ENCODE data around the gene DNAJC7.
"Not testable (repeated sequence)": the region's sequence is repeated elsewhere in the genome, so short reads cannot be mapped to it uniquely, and the experiment has no call there.

Gene DNAJC7

DNA sequence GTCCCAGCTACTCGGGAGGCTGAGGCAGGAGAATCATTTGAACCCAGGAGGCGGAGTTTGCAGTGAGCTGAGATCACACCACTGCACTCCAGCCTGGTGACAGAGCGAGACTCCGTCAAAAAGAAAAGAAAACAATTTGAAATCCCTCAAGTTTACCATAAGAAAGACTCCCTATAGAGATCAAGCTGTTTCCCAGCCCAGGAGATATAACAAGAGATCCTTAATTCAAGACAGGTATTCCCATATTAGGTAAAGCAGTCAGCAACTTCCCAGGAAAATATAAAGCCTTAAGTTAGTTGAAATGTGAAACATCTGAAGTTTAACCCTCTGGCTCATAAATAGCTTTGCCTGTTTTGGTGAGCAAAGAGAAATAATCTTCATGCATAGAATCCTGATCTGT, 4.9 kb downstream of the DNAJC7 start:
- DNase-seq (ENCODE audit: low read depth in 2 of 2): not testable (repeated sequence)

DNA sequence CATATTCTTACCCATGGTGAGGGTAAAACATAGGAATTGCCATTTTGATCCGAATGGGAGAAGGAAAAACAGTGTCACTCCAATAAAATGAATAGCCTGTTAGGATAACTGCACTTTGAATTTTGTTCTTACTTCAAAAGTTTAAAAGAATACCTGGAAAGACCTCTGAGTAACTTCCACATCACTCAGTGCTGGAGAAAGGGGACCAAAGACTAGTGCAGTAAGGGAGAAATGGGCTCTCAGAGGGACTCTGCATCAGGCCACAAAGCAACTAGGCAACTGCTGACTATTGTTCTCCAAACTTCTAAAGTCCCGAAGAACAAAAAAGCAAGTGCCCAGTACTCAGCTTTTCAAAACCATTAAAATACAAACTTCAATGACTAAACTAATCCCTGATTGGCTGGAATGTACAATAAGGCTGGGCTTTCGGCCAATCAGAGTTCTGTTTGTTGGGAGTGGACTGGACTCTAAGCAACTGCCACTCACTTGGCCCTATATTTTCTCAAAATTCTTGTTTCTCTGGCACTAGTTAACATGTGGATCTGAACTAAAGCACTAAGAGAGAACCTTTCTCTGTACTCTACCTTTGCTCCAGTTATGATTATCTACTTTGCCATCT, 6.2 kb downstream of the DNAJC7 start:
- no peak for DNase-seq (ENCODE audit: low read depth in 2 of 2)

DNA sequence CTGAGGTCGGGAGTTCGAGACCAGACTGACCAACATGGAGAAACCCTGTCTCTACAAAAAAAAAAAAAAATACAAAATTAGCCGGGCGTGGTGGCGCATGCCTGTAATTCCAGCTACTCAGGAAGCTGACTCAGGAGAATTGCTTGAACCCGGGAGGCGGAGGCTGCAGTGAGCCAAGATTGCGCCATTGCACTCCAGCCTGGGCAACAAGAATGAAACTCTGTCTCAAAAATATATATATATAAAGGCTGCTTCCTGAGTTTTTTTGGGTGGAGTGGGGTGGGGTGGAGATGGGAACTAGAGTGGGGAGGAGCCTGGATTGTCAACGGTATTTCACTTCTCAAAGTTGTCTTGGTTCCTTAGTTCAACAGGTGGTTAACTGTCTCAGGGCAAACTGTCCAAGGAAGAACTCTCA, 7.0 kb downstream of the DNAJC7 start:
- not testable (repeated sequence) for DNase-seq (ENCODE audit: low read depth in 2 of 2)

DNA sequence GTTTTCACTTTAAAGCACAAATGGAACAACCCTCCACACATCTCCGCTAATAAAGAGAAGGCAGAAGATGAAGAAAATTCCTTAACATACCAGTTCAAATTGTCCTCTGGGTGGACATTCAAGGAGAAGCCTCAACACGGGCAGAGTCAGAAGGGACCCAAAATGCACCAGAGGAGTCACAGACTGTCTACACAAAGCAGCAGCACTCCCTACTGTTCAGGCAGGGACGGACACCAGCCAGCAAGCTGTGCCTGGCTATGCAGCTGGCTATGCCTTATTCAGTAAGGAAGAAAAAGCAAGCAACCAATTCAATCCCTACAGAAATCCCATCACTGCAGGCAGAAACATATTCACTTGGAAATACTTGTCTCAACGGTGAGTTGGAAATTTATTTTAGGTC, 8.1 kb downstream of the DNAJC7 start:
- no peak for DNase-seq (ENCODE audit: low read depth in 2 of 2)

DNA sequence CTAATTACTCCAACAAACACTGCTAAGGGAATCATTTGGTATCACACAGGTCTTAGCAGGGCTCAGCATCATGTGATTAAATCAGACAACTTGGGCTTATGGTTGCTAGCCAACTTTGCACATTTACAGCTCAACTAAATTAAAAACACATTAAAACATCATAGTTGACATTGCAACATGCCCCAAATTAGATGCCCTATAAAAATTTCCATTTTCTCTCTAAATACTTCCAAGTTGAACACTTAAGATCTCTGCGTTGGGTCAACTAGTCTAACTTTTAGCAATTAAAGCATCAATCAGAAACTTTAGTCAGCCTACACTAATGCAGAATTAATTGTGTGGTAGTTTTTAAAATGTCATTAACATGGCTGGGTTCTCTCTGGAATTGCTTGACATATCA, 12.1 kb downstream of the DNAJC7 start:
- DNase-seq (ENCODE audit: low read depth in 2 of 2): no peak

DNA sequence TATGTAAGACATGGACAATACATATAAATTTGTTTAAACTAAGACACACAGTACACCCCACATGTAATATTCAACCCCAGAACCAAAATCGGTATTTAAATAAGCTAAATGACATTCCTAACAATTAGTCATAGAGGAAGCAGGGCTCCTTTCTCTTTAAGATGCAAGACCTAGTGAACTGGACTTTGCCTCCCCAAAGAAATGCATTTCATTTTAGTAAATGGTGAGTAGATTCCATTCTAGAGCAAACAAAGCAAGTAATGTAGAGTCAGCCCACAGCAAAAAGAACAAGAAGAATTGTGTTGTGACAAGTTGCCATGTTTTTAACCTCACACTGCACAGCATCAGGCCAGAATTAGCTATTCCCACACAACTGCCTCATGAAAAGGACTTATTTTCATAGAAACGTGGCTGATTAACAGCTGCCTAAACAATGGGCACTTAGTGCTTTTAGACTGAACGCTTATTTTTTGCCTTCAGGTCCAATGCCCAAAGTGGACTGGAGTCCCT, 14.4 kb downstream of the DNAJC7 start:
- no peak for DNase-seq (ENCODE audit: low read depth in 2 of 2)

DNA sequence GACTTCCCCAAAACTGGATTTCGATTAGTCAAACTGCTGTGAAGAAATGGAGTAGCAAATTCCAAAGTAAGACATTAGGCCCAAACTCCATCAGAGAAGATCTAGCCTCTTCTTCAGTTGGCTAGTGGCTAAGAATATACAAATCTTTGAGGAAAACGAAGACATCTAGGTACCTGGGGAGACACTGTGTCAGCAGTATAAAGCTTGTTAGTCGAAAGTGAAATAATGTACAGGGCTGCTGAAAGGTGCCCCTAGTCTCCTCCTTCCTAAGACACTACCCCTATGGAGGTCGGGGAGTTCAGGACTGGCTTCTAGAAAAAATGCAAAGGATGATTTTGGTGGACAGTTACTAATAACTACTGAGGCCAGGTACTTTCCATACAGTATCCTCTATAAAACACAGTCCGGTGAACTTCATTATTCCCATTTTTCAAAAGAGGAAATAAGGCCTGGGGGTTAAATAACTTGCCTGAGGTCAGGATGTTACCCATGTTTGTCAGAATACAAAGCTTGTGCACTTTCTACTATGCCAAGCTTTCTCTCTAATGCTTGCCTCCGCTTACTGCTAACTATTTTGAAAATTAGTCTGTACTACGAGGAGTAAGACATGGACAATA, 15.0 kb downstream of the DNAJC7 start:
- DNase-seq (ENCODE audit: low read depth in 2 of 2): no peak

DNA sequence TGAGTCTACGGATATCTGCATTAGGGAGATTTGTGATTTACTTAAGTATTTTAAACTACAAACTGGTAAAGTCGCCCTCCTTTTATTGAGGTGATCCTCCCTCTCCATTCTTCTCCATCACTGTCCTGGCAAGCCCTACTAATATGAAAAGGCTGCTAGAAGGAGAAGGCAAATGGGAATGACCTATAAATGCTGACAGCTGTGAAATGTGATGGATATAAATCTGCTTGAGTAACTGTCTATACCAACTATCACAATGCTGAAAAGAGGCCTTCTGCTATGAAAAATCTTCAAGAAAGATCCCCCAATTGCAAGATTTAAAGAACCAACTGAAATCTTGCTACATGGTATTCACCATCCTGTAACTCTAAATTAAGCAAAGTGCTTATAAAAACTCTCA, 15.5 kb downstream of the DNAJC7 start:
- no peak for DNase-seq (ENCODE audit: low read depth in 2 of 2)

DNA sequence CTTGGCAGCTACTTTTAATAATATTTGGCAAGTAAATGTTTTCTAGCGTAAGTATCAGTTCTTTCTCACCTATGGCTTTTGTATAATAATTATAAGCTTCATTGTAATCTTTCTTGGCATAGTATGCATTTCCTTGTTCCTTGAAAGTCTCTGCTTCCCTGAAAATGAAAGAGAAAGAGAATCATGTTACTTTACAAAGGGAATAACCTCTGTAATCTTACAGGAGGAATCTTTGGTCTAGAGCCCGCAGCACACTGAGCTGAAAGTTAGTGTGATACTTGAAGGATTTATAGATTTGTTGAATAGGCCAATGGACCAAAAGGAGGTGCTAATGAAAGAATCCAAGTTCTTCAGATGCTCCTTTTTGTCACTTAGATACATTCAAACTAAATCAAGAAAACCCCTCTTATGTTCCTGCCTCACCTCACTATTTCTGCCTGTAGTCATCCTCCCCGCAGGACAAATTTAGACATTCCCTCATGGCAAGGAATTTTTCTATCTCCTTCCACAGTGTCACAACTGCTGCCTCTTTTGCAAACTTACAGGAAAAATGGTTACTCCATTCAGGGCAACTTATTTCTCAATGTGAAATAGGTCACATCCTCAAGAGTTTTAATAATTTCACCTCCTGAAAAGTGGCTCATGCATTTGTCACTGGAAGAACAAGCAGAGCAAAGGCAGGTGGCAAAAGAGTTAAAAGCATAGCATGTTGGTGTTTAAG, 16.7 kb downstream of the DNAJC7 start:
- DNase-seq (ENCODE audit: low read depth in 2 of 2): no peak

DNA sequence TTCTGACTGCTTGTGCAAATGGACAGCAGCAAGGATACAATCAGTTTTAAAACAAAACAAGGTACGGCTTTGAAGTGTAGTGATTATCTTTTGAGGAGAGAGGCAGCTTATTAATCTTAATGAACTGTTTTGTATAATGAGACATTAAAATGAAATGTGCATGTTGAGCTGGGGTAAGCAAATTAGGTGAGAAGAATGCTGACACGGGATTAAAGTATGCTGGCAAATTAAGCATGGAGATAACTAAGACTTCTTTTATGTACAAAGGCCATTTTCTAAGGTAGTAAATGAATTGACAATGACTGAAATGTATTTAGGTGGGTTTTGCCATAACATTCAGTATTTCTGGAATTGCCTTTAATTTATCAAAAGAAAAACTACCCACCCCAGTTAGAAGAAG, 18.7 kb downstream of the DNAJC7 start:
- no peak for DNase-seq (ENCODE audit: low read depth in 2 of 2)

DNA sequence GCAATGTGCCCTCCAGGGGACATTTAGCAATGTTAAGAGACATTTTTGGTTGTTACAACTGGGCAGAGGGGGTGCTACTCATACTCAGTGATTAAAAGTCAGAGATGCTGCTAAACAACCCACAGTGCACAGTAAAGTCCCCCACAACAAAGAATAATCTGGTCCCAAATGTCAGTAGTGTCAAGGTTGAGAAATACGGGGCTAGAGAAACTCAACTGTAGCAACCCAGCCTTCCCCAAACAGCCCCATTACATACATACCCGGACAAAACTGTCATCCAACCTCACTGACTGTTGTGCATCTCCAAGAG, 20.4 kb downstream of the DNAJC7 start:
- DNase-seq (ENCODE audit: low read depth in 2 of 2): no peak

DNA sequence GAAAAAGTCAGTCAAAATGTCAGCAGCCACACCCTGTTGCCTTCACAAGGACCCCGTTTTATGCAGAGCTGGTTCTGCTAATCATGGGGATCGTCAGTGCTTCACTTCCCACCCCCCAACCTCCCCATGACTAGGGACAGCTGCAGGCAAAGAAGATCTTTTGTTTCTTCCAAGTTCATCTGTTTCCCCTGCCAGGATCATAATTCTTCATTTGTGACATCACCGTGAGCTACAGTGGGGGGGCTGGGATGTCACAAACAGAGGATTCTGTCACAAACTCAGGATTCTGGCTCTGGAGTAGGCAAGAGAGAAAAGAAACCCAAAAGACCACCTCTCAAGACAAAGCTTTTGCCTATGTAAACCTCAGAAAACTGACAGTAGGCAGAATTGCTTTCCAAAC, 24.7 kb downstream of the DNAJC7 start:
- DNase-seq (ENCODE audit: low read depth in 2 of 2): no peak

DNA sequence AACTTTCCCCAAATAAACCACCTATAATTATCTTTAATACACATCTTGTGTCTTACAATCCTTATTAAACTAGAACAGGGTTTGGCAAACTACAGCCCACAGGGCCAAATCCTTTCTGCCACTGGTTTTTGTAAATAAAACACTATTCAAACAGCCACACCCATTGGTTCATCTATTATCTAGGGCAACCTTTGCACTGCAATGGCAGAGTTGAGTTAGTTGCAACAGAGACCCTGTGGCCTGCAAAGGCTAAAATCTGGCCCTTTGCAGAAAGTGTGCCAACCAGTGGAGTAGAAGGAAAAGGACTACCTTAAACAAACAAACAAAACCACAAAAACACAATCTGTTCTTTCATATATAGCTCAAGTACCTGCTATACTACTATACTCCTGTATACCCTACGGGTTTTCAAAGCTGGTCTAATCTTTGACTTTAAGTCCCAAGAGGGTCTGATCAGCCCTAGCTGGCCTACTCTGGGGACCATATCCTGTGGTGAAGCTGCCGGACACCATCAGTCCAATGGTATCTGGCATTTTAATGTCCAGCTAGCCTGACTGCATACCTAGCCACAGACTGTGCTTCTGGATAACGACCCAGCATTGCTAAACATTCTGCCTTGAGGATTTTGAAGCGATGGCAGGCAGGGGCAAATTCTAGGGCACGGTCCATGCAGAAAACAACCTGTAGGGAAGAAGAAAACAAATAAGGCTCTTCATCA, 27.4 kb downstream of the DNAJC7 start:
- DNase-seq (ENCODE audit: low read depth in 2 of 2): no peak

DNA sequence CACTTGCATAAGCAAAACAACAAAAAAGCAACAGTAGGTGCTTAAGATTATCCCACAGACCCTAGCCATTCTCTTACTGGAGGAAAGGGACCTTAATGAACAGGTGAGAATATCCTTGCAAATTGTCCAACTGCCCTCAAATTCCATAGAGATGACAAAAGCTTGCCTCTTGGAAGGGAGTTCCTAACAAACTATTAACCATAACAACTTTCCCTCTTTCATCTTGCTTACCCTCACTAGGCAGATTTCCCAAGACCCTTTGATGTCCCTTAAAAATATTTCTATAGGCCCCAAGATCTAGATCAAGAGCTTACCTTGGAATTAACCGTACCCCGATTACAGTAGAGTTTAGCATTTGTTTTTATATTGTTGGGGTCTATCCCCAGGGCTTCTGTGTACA, 28.8 kb downstream of the DNAJC7 start:
- DNase-seq (ENCODE audit: low read depth in 2 of 2): no peak

DNA sequence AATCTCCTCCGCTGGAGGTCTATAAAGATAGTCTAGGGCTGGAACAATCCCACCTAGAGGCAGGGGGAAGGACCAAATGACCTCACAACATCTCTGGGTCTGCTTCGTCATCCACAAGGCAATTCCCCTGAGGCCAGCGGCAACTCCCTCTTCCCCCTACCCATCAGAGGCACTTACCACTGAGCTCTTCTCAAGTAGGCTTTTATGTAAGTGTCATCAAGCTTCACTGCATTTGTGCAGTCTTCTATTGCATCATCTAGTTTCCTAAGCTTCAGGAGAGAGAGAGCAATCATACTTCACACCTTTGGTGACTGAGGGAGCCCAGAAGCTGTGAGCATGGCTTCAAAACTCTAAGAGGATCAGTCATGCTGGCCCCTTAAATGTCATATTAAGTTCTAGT, 29.6 kb downstream of the DNAJC7 start:
- DNase-seq (ENCODE audit: low read depth in 2 of 2): no peak

DNA sequence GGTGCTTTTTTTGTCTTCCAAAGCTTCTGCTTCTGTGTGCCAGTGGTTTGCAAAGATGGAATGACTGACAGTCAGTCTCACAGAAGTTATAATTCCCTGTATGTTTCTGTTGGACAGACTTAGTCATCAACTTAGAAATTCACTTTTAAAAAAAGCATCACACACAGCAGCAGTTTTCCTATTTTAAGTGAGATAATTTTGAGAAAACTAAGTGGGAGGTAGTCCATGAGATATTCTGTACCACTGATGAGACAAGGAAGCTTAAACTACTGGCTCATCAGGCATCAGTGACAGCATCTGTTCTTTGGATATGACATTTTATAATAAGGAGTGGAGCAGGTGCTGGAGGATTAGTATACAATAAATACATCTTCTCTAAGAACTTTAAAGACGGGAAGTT, 30.6 kb downstream of the DNAJC7 start:
- no peak for DNase-seq (ENCODE audit: low read depth in 2 of 2)

DNA sequence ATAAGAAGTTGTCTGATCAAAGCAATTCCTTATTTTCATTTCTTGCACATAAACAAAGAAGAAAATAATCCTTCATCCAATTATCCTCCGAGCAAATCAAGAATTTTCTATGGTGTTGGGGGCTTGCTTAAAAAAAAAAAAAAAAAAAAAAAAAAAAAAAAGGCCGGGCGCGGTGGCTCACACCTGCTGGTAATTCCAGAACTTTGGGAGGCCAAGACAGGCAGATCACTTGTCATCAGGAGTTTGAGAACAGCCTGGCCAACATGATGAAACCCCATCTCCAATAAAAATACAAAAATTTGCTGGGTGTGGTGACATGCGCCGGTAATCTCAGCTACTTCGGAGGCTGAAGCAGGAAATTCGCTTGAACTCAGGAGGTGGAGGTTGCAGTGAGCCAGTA, 31.3 kb downstream of the DNAJC7 start:
- DNase-seq (ENCODE audit: low read depth in 2 of 2): no peak

DNA sequence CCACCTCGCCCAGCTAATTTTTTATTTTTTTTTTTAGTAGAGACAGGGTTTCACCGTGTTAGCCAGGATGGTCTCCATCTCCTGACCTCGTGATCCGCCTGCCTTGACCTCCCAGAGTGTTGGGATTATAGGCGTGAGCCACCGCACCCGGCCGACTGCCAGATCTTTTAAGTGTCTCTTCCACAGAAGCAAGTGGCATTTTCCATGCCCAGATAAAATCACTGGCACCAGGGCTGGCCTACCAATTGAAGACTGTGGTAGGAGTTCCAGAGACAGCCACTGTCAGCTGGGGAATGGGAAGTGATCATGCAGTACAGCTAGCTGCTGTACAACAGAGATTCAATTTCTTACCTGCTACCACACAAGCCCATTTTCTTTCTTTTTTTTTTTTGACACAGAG, 32.8 kb downstream of the DNAJC7 start:
- DNase-seq (ENCODE audit: low read depth in 2 of 2): no peak

DNA sequence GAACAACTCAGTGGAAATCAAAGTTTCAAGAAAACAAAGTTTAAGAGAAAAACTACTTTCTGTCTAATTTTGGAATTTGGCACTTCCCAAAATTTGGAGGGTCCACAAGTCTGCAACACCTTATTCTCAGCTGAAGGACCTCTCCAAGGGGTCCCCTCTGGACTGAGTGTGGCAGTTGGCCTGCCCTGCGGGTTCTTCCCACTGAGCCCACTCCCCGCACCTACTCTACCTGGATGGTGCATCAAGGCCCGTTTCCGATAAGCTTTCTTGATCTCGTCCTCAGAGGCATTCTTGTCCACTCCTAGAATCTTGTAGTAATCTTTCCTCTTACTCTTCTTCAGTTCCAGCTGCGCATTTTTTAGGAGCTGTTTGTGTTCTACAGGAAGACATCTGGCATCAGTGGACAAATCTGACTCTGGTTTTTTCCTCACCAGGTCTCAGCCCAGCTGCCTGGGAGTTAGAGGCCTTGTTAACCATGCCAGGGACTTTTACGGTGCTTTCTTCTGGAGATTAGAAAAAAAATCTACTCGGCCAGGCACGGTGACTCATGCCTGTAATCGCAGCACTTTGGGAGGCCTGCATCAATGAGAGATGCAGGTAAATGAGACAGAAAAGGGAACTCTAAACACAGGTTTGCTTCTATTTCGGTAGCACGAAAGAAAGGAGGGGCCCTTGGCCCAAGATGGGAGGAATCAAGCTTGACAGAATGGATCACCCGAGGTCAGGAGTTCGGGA, 35.0 kb downstream of the DNAJC7 start:
- DNase-seq (ENCODE audit: low read depth in 2 of 2): no peak

DNA sequence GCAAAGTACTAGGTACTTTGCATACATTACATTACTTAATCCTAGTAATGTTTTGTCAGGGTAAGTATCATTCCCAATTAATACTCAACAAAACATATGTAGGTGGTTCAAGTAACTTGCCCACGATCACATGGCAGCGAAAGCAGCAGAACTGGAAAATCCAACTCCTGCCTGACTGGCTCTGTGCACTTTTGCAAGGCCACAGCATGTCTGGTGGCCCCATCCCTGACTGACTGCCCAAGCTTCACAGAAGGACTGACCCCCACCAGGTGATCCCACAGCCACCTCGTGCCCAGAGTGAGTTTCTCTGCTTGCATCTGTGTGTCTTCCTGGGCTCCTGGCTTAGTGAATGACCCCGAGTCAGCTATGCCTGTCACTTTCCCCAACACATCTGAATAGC, 39.2 kb downstream of the DNAJC7 start:
- no peak for DNase-seq (ENCODE audit: low read depth in 2 of 2)

DNA sequence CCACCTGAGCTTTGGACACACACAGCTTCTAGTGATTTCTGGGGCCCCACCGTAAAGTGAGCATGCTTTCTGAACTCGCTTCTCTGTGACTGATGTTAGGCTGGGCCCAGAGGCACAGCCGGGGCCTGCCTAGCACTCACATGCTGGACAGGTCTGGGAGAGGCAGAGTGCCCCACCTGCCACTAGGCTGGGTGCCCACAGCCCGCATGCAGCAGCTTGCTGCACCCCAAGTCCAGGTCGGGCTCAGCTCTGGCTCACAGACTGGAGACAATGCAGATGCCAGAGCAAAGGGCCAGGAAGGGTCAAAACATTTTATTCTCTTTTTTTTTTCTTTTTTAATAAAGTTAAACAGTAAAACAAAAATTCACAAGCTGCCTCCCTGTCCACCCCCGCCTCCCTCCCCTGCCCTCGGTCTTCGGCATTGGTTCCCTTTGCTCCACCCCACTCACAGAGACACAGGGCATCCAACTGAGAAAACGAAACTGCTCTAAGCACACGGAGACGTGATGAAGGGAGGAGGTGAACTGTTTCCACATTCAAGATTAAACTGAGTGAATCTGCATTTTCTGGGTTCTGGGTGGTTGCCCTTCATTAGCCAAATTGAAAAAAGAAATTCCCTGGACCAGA, 41.0 kb downstream of the DNAJC7 start:
- no peak for DNase-seq (ENCODE audit: low read depth in 2 of 2)

Measured in stimulated activated CD8-positive, alpha-beta memory T cell treated with anti-CD3 and anti-CD28 coated beads, Interleukin-7, amount 100 ng/mL, for 4 hours (primary cell).